Tongue (tissue), 2 donors: ENCODE data around the gene MAN2B2. TPM values are rescaled to one million over a fixed set of nuclear protein-coding genes. Genes with fewer than 3 reads are reported as not detected.

Experiments used
- DNase-seq: peaks from one replicate; pipeline ENCODE4 v3.0.0-alpha.2; 2015
- total RNA-seq: library from RNA; depleted of rRNA; stranded (reverse); fragments of >200 nt; gene quantifications from one replicate; pipeline ENCODE4 v1.2.3, GENCODE V29; 2014

The MAN2B2 gene
- total RNA-seq, 1 donor from 2014 or later = 8.4 TPM

DNA sequence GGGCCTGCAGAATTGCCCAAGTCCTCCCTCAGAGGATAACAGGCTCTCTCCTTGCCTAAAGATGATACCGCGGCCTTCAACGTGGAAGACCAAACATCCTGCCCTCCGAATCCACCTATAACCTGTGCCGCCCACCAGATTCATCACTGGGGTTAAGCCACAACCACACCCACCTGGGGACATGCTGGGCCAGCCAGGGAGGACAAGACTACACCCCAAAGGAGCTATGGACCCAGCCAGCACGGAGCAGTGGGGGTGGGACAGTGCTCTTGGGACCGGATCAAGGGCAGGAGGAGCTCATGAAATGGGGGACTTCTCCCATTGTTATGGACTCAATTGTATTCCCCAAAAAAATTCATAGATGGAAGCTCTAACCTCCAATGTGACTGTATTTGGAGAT is 6.8 kb upstream of the MAN2B2 start:
- no peak for DNase-seq

DNA sequence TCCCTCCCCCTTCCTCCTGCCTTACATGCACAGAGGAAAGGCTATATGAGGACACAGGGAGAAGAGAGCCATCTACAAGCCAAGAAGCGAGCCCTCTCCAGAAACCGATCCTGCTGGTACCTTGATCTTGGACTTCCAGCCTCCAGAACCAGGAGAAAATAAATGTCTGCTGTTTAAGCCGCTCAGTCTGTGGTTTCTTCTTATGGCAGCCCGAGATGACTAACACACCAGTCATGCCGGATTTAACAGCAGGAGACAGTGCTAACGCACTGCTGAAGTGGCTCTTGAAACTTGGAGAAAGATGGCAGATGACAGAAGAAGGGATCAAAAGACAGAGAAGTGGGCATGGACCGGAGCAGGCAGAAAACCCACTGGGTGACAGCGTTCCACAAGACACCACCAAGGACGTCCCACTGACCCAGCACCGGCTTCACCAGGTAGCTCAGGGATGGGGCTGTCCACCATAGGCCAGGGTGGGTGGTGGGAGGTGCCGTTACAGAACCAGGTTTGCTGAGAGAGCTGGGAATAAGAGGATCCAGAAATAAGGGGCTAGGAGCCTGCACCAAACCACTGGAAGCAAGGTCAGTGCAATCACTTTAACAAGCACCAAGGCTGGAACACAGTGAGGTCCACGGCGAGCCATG is 6.2 kb upstream of the MAN2B2 start:
- DNase-seq = no peak

GRCh38 chr4:6571608-6572007 is 3.4 kb upstream of the MAN2B2 start:
- DNase-seq = no peak

DNA sequence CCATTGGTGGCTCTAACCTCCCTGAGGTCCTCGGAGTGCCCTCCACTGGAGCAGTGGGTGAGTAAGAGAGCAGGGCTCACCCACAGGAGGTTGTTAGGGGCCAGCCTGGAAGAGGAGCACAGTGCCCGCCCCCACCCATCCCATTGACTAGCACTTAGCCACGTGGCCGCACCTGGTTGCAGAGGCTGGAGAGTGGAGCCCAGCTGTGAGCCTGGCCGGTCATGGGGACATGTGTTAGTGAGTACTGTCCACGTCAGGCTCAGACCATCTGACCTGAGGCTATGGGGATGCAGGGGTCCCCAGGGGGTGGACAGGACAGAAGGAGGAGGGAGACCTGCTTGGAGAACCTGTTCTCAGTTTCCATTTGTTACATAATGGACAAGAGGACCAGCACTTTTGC is 1.4 kb upstream of the MAN2B2 start:
- DNase-seq = no peak

DNA sequence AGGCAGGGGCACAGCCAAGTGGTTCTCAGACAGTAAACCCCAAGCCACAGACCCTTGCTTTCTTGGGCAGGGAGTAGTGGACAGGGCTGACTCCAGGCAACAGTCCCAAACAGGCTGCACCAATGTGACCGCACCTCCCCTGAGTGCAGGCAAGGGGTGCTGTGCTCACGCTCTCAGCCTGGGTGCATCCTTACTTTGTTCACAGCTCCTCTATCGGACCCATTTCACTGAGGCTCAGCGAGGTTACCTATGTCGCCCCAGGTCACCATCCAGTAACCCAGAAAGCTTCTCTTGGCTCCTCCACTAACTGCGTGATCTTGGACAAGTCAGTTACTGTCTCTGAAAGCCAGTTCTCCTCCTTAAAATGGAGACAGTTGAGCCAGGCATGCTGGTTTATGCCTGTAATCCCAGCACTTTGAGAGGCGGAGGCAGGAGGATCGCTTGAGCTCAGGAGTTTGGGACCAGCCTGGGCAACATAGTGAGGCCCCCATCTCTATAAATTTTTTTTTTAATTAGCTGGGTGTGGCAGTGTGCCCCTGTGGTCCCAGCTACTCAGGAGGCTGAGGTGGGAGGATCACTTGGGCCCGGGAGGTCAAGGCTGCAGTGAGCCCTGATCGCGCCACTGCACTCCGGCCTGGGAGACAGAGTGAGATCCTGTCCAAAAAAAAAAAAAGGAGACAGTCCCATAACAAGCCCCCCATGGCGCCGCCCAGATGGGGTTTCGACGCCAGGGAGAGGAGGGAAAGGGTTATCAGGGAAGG is 823 bp upstream of the MAN2B2 start:
- DNase-seq = no peak

DNA sequence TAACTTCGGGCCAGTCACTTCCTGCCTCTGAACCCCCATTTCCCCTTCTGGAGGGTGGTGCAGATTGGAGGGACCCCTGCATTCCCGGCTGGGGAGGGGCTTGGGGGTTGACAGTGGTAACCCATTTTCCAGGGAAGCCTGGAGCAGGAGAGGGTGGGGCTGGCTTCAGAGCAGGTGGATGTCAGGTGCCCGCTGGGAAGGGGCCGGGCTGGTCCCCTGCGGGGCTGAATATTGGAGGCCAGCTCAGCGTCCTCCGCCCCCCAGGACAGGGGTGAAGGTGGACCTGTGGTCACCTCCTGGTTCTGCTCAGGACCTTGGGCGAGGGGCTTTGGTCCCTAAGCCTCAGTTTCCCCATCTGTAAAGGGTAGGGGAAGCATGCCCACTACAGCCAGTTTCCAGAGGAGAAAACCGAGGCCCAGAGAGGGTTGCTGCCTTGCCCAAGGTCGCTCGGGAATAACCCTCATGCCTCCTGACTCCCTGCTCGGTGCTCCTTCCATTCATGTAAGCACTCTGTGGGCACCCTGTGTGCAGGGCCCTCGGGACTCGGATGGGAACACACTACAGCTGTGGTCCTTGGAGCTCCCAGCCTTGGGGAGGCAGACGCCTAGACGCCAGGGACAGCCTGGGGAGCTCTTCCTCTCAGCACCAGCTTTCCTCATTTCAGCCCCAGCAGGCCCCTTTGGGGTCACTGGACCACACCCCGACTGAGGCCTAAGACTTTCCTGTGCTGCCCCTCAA is 683 bp downstream of the MAN2B2 start:
- DNase-seq = no peak

- no peak for DNase-seq
These were observed 1.5 kb downstream of the MAN2B2 start for GRCh38 chr4:6576512-6576911.

DNA sequence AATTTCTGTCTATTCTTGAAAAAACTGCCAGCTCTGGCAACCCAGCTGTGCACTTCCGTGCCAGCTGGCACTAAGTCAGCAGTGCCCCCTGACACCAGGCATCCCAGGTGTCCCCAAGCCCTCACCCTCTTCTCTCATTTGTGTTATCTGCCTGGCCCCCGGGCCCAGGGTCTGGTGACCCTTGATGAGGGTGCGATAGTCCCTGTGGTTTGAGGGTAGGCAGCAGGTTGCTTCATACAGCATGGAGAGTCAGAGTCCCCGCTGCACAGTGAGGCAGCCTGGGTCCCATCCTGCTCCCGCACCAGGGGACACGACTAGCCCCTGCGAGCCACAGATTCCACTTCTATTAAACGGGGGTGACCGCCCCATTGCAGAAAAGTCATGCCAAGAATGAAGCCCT is 1.9 kb downstream of the MAN2B2 start:
- DNase-seq = no peak

- DNase-seq = no peak
These were observed 2.4 kb downstream of the MAN2B2 start for GRCh38 chr4:6577409-6577808.

DNA sequence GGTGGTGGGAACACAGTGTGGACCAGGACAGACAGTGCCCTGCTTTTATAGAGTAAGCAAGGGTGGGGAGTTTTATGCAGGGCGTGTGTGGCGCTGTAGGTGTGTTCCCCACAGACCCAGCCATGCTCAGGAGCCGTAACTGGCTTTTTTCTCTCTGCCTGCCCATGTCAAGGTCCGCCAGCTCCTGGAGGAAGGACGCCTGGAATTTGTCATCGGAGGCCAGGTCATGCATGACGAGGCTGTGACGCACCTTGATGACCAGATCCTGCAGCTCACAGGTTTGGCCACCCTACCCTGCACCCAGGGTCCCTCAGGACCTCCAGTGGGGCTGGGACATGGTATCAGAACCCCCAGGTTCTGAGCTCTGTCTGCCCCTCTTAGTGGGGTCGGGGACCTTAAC is 3.2 kb downstream of the MAN2B2 start:
- DNase-seq = no peak

- no peak for DNase-seq
These were observed 5.4 kb downstream of the MAN2B2 start for GRCh38 chr4:6580353-6580752.

DNA sequence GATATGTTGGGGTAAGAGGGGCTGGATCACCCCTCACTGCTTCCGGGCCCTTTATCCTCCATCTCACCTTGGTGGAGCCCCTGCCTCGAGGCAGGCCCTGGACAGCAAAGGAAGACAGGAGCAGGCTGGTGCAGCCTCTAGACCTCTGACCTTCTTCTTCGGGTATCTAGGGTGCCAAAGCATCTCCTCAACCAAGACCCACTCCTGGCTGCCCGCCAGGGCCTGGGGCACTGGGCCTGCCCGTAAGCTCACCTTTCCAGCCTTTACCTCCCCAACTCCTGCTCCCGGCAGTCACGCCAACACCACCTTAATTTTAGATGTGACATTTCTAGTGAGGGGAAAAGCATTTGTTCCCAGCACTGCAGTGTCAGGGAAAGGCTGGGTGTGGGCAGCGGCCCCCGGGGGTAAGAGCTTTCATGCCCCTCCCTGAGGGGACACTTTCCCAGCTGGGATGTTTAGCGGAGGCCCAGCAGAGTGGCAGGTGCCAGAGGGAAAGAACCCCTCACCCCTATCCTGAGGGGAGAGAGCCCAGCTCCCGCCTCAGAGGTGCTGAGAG is 6.7 kb downstream of the MAN2B2 start:
- no peak for DNase-seq

DNA sequence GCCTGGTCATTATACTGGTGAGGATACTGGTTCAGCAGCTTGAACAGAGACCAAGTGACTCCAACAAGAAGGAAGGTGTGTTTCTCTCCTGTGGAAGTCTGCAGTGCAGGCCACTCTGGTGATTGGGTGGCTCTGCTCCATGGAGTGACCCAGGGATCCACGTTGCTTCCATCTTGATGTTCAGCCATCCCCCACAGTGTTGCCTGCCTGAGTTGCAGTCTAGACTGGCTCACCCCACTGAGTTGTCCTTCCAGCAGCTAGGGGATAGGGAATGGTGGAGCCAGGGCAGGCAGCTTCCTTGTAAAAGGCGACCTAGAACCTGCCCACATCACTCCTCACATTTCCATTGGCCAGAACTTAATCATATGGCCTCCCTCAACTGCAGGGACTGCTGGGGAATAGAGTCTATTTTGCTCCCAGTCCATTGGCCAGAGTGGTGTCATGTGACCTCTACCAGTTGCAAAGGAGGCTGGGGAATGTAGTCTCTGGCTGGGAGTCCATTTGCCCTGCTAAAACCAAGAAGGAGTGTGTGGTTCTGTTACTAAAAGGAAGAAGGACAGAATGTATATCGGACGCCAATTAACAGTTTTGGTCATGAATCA is 8.0 kb downstream of the MAN2B2 start:
- no peak for DNase-seq

DNA sequence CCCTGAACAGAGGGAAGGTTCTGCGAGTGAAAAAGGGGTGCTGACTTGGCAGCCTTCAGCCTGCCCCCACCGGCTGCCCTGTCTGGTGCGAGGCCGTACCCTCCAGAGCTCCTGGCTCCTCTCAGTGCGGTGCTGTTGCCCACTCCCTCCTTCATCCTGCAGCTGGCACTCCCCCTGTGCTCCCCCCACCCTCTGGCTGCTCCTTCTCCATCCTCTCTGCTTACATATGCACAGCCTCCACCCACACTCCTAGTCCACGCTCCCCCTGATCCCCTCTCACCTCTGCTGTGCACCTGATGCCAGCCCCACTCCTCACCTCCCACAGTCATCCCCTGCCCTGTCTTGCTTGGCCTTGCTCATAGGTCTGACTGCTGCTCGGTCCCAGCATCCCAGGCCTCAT is 9.9 kb downstream of the MAN2B2 start:
- DNase-seq = no peak

DNA sequence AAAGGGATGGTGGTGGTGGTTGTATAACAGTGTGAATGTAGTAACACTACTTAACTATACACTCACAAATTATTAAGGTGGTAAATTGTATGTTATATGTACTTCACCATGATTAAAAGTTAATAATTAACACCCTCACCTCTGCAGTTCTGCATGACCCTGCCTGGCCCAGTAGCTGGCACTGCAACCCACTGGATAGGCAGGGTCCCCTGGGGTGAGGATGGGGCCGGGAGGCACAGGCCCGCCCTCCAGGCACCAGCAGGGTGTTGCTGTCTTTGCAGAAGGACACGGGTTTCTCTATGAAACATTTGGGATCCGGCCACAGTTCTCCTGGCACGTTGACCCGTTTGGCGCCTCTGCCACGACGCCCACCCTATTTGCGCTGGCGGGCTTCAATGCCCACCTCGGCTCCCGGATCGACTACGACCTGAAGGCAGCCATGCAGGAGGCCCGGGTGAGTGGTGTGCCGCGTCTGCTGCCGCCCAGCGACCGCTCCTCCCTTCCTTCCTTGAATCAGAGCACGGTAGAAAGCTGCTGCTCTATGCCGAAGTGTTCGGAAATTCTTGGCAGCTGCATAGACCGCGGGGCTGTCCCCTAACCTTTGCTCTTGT is 11.8 kb downstream of the MAN2B2 start:
- DNase-seq = no peak

DNA sequence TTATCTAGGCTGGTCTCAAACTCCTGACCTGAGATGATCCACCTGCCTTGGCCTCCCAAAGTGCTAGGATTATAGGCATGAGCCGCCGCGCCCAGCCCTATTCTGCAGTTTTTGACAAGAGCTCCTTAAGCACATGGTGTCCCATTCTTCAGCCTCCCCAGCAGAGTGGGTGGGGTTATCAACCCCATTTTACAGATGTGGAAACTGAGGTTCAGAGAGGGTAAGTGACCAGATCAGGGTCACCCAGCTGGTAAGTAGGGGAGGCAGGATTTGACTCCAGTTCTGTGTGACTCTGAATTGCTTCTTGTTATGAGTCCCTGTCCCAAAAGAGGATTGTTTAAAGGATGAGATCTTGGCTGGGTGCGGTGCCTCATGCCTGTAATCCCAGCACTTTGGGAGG is 14.5 kb downstream of the MAN2B2 start:
- no peak for DNase-seq

DNA sequence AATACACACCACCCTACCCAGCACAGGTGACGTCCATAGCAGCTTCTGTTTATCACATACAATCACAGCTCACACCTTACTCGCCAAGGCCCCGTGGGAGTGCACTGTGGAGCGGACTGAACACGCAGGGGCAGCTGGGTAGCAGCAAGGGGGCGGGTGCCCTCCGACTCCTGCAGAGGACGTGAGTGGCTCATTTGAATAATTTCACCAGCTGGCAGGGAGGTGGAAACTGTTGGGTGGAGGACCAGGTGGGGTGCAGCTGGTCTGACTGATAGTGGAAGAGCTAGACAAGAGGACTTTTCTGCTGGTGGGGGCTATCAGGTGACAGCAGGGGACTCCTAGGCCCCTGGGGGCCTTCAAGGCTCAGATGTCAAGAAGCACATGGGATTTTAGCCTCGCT is 16.3 kb downstream of the MAN2B2 start:
- peak; percentile 15 for DNase-seq

- no peak for DNase-seq
These were observed 16.8 kb downstream of the MAN2B2 start for GRCh38 chr4:6591781-6592180.

- no peak for DNase-seq
These were observed 18.0 kb downstream of the MAN2B2 start for GRCh38 chr4:6592804-6593563.

DNA sequence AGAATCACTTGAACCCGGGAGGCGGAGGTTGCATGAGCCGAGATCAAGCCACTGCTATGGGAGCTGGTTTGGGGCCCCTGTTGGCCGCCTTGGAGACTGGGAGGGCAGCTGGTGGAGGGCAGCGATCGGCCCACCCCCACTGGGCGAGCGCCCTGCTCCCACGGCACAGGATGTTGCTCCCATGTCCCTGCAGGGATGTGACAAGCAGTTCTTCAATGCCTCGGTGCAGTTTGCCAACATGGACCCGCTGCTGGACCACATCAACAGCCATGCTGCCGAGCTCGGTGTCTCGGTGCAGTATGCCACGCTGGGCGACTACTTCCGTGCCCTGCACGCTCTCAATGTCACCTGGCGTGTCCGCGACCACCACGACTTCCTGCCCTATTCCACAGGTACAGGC is 19.4 kb downstream of the MAN2B2 start:
- DNase-seq = no peak

- DNase-seq = no peak
These were observed 19.9 kb downstream of the MAN2B2 start for GRCh38 chr4:6594826-6595355.
